Stimulated activated CD4-positive, alpha-beta T cell treated with anti-CD3 and anti-CD28 coated beads, Interleukin-1b, Interleukin-23, amount 100 ng/mL, for 48 hours (primary cell): ENCODE measurements around the gene NRN1L.
A peak's percentile ranks its signal among the peaks of the same experiment; 100 is the strongest.
"Not testable (repeated sequence)": the region's sequence is repeated elsewhere in the genome, so short reads cannot be mapped to it uniquely, and the experiment has no call there.

Experiments used
- DNase-seq: peaks from one replicate; pipeline ENCODE4 v3.0.0-alpha.2; 2020

Gene NRN1L

GRCh38 chr16:67861877-67862276 lies 22.8 kb upstream of the NRN1L start:
- no peak for DNase-seq

GRCh38 chr16:67862623-67863583 lies 21.8 kb upstream of the NRN1L start:
- no peak for DNase-seq

- DNase-seq, result not testable (repeated sequence)
Observed at GRCh38 chr16:67864044-67864443, 20.6 kb upstream of the NRN1L start.

GRCh38 chr16:67864594-67864993 lies 20.1 kb upstream of the NRN1L start:
- DNase-seq, result no peak

GRCh38 chr16:67865318-67865717 lies 19.4 kb upstream of the NRN1L start:
- DNase-seq, result no peak

GRCh38 chr16:67868290-67868689 lies 16.4 kb upstream of the NRN1L start:
- DNase-seq, result no peak

- no peak for DNase-seq
Observed at GRCh38 chr16:67869653-67870052, 15.0 kb upstream of the NRN1L start.

GRCh38 chr16:67871256-67871655 lies 13.4 kb upstream of the NRN1L start:
- DNase-seq, result no peak

GRCh38 chr16:67872131-67872630 lies 12.5 kb upstream of the NRN1L start:
- DNase-seq, result no peak

GRCh38 chr16:67872631-67873434 lies 11.9 kb upstream of the NRN1L start, which contains the start of gene EDC4:
EDC4 (plus strand) TSS chr16:67873052; CDS start chr16:67873262, 210 bp downstream.
- DNase-seq, result peak; percentile 87

GRCh38 chr16:67873435-67874370 lies 11.0 kb upstream of the NRN1L start:
- peak; percentile 12 for DNase-seq

GRCh38 chr16:67874372-67874771 lies 10.3 kb upstream of the NRN1L start:
- DNase-seq, result no peak

- no peak for DNase-seq
Observed at GRCh38 chr16:67877064-67877463, 7.6 kb upstream of the NRN1L start.

- DNase-seq, result no peak
Observed at GRCh38 chr16:67878232-67878631, 6.5 kb upstream of the NRN1L start.

- no peak for DNase-seq
Observed at GRCh38 chr16:67878846-67879245, 5.8 kb upstream of the NRN1L start.

- no peak for DNase-seq
Observed at GRCh38 chr16:67879462-67879861, 5.2 kb upstream of the NRN1L start.

- no peak for DNase-seq
Observed at GRCh38 chr16:67879936-67880335, 4.7 kb upstream of the NRN1L start.

GRCh38 chr16:67880584-67880983 lies 4.1 kb upstream of the NRN1L start:
- DNase-seq, result no peak

GRCh38 chr16:67881621-67882161 lies 3.0 kb upstream of the NRN1L start:
- DNase-seq, result no peak

- no peak for DNase-seq
Observed at GRCh38 chr16:67882374-67883145, 2.1 kb upstream of the NRN1L start.
